Pancreas (tissue), 10 donors: Measurements from ENCODE around the gene DCST1. TPM values are rescaled to one million over a fixed set of nuclear protein-coding genes. Genes with fewer than 3 reads are reported as not detected.

ENCODE experiments used
- ATAC-seq, 4 donors: fragments of 200-7000 bp; cut with Tn5 transposase; one replicate each; pipeline versions ENCODE4 v1.8.0 to v1.9.1; 2020; ENCODE audit warnings: mild to moderate bottlenecking in 4 of 4, moderate library complexity in 4 of 4
- DNase-seq, 6 donors: peaks; one replicate each; pipeline ENCODE4 v3.0.0-alpha.2; 2020
- FAIRE-seq: peaks from 2 replicates; lab custom pipeline; 2012; peaks lifted over from hg19 to GRCh38; lab: Jason Lieb, UNC
- H3K27ac ChIP-seq, 4 donors: fragments of 200-600 bp; sonication (generic); 1 replicate in 3 of 4; 2 replicates in 1 of 4; pipeline versions ENCODE4 v1.5.0 to v1.8.0; 2020
- H3K27me3 ChIP-seq, 4 donors: fragments of 200-600 bp; one replicate each; pipeline ENCODE4 v1.8.0; 2021
- H3K36me3 ChIP-seq, 3 donors: fragments of 200-600 bp; sonication (generic) in 1 of 3; one replicate each; pipeline versions ENCODE4 v1.5.0 to v1.8.0; 2020 to 2021
- H3K4me1 ChIP-seq, 3 donors: fragments of 200-600 bp; one replicate each; pipeline ENCODE4 v1.8.0; 2021
- H3K4me3 ChIP-seq, 4 donors: fragments of 200-600 bp; sonication (generic) in 2 of 4; one replicate each; pipeline versions ENCODE4 v1.5.0 to v1.8.0; 2020 to 2021
- H3K9me3 ChIP-seq, 4 donors: fragments of 200-600 bp; one replicate each; pipeline ENCODE4 v1.8.0; 2021
- WGBS, 2 donors: extraction: QIAGEN DNeasy Blood & Tissue Kit; methylation state at CpG; one replicate each; pipeline ENCODE4 v1.1.7; 2013; 5-methylcytosine and 5-hydroxymethylcytosine counted together
- intact Hi-C, 3 donors: fragments of 100-400 bp; cut with DNase I; formaldehyde crosslinking; loops; one replicate each; pipeline versions ENCODE4 v1.11.1 to v1.14.2; 2022
- polyA plus RNA-seq, 2 donors: library from polyadenylated mRNA; stranded (reverse); fragments of 200-250 nt; gene quantifications; one replicate each; pipeline ENCODE4 v1.2.3, GENCODE V29; 2013
- total RNA-seq, 6 donors: library from RNA; stranded (reverse); fragmentation: NEBNext Ultra II Directional in 4 of 6; extraction: Animal tissue kit (Norgen Biotek cat#: 25700) in 4 of 6; gene quantifications; one replicate each; pipeline versions ENCODE4 v1.2.1 to v1.2.4, GENCODE V29; 2021 to 2023
- TF ChIP-seq, protein P1 (sequence below), 4 donors: fragments of 200-600 bp; sonication (generic) in 3 of 4; IDR thresholded peaks; one replicate each; pipeline versions ENCODE4 v1.5.0 to v1.8.0; 2021; ENCODE audit warnings: antibody characterized with exemption in 4 of 4
- donor health status: healthy with polysubstance abuse.
- donor health status: DM: no; HTN: no; CAD: no; lungs with moderate emphysema.
- donor health status: DM: no; HTN: no; CAD: no.
- donor health status: control.
- donor health status: control.
- donor health status: Bipolar disorder and iron deficiency.
- donor health status: DM: yes; HTN: yes; CAD: no.
- donor health status: DM: no; HTN: no; CAD: no.
- donor health status: DM: no; HTN: no; CAD: no.
- donor health status: DM: yes; HTN: yes; CAD: no.

The DCST1 gene
- total and polyA plus RNA-seq, 8 donors, result 0.14 TPM; not detected in 7

GRCh38 chr1:155075535-155075934, 41.9 kb downstream of the DCST1 start:
- peaks cover 0 to 6% (median 0%) of the 10 kb centered on the region in 4 donors for H3K27me3 ChIP-seq
- TF ChIP-seq, protein P1, sequence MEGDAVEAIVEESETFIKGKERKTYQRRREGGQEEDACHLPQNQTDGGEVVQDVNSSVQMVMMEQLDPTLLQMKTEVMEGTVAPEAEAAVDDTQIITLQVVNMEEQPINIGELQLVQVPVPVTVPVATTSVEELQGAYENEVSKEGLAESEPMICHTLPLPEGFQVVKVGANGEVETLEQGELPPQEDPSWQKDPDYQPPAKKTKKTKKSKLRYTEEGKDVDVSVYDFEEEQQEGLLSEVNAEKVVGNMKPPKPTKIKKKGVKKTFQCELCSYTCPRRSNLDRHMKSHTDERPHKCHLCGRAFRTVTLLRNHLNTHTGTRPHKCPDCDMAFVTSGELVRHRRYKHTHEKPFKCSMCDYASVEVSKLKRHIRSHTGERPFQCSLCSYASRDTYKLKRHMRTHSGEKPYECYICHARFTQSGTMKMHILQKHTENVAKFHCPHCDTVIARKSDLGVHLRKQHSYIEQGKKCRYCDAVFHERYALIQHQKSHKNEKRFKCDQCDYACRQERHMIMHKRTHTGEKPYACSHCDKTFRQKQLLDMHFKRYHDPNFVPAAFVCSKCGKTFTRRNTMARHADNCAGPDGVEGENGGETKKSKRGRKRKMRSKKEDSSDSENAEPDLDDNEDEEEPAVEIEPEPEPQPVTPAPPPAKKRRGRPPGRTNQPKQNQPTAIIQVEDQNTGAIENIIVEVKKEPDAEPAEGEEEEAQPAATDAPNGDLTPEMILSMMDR (IDR thresholded peaks at IDR 0.05), result no peak
- H3K4me3 ChIP-seq, result no peak overlapping the region
- H3K27ac ChIP-seq, result no peak overlapping the region
- H3K36me3 ChIP-seq, result no peaks in the 10 kb centered on the region
- H3K4me1 ChIP-seq, result peaks cover 15 to 19% (median 16%) of the 10 kb centered on the region in 3 donors
- intact Hi-C loops, result no loop called here
- no peaks in the 10 kb centered on the region for H3K9me3 ChIP-seq
- WGBS, 2 donors, result 49 to 50% methylated on average over 5 of the region's 5 CpGs
- DNase-seq (peak in 1 of 6 donors; percentile 26), FAIRE-seq (no peak), ATAC-seq (no peak)

GRCh38 chr1:155076371-155076770, 42.7 kb downstream of the DCST1 start:
- no peak for FAIRE-seq
- H3K27me3 ChIP-seq, result peaks cover 0 to 12% (median 0%) of the 10 kb centered on the region in 4 donors
- peaks cover 24% of the 10 kb centered on the region in 3 donors for H3K4me1 ChIP-seq
- TF ChIP-seq, protein P1 (IDR thresholded peaks at IDR 0.05), result no peak
- H3K36me3 ChIP-seq, result no peaks in the 10 kb centered on the region
- peak in 1 of 6 donors; percentile 4 for DNase-seq
- no peaks in the 10 kb centered on the region for H3K9me3 ChIP-seq
- H3K4me3 ChIP-seq, result no peak overlapping the region
- no peak for ATAC-seq
- 80% methylated on average over 1 of the region's 1 CpG for WGBS, 2 donors
- H3K27ac ChIP-seq, result no peak overlapping the region
- intact Hi-C loops, result no loop called here

GRCh38 chr1:155077346-155077745, 43.7 kb downstream of the DCST1 start:
- DNase-seq (peak in 1 of 6 donors; percentile 19), ATAC-seq (no peak), FAIRE-seq (no peak)
- peaks cover 0 to 20% (median 3%) of the 10 kb centered on the region in 4 donors for H3K27me3 ChIP-seq
- WGBS, 2 donors, result 72 to 74% methylated on average over 3 of the region's 3 CpGs
- H3K36me3 ChIP-seq, result no peaks in the 10 kb centered on the region
- intact Hi-C loops, result no loop called here
- no peak overlapping the region for H3K27ac ChIP-seq
- H3K9me3 ChIP-seq, result no peaks in the 10 kb centered on the region
- peaks cover 29 to 34% (median 33%) of the 10 kb centered on the region in 3 donors for H3K4me1 ChIP-seq
- TF ChIP-seq, protein P1 (IDR thresholded peaks at IDR 0.05), result no peak
- H3K4me3 ChIP-seq, result no peak overlapping the region

GRCh38 chr1:155077758-155078445, 44.3 kb downstream of the DCST1 start:
- intact Hi-C loops, result no loop called here
- H3K27me3 ChIP-seq, result peaks cover 0 to 26% (median 4%) of the 10 kb centered on the region in 4 donors
- ATAC-seq (no peak), FAIRE-seq (no peak), DNase-seq (peak in 1 of 6 donors; percentile 25)
- TF ChIP-seq, protein P1 (IDR thresholded peaks at IDR 0.05), result no peak
- no peaks in the 10 kb centered on the region for H3K9me3 ChIP-seq
- H3K27ac ChIP-seq, result no peak overlapping the region
- no peak overlapping the region for H3K4me3 ChIP-seq
- 62 to 69% methylated on average over 4 of the region's 4 CpGs for WGBS, 2 donors
- H3K4me1 ChIP-seq, result peaks cover 32 to 36% (median 33%) of the 10 kb centered on the region in 3 donors
- H3K36me3 ChIP-seq, result no peaks in the 10 kb centered on the region
